Medulla oblongata (tissue), 1 donor: ENCODE data around the gene CTDSP2.
"Not testable (repeated sequence)": the region's sequence is repeated elsewhere in the genome, so short reads cannot be mapped to it uniquely, and the experiment has no call there.

Experiments used
- DNase-seq: peaks from one replicate; pipeline ENCODE4 v3.0.0-alpha.2; 2015; ENCODE audit errors: extremely low spot score

CTDSP2 gene

GRCh38 chr12:57846577-57847319 lies at the start of gene CTDSP2:
Gene CTDSP2 (minus strand): TSS chr12:57846729. CDS start chr12:57846435, 294 bp downstream.
- DNase-seq: peak; percentile 98

GRCh38 chr12:57896115-57896433 lies 49.5 kb upstream of the CTDSP2 start:
- peak; percentile 54 for DNase-seq

GRCh38 chr12:57895389-57896114 lies 49.0 kb upstream of the CTDSP2 start:
- DNase-seq: no peak

GRCh38 chr12:57894399-57895292 lies 48.1 kb upstream of the CTDSP2 start:
- peak; percentile 50 for DNase-seq

GRCh38 chr12:57893431-57894353 lies 47.2 kb upstream of the CTDSP2 start:
- DNase-seq: peak; percentile 95

- DNase-seq: no peak
Observed at GRCh38 chr12:57892232-57892972, 45.9 kb upstream of the CTDSP2 start.

- no peak for DNase-seq
Observed at GRCh38 chr12:57891542-57892228, 45.2 kb upstream of the CTDSP2 start.

- no peak for DNase-seq
Observed at GRCh38 chr12:57890191-57891115, 43.9 kb upstream of the CTDSP2 start.

GRCh38 chr12:57889500-57889989 lies 43.0 kb upstream of the CTDSP2 start:
- DNase-seq: peak; percentile 47

- DNase-seq: peak; percentile 71
Observed at GRCh38 chr12:57888409-57889157, 42.1 kb upstream of the CTDSP2 start.

- peak; percentile 6 for DNase-seq
Observed at GRCh38 chr12:57887631-57888408, 41.3 kb upstream of the CTDSP2 start.

- not testable (repeated sequence) for DNase-seq
Observed at GRCh38 chr12:57886964-57887363, 40.4 kb upstream of the CTDSP2 start.

- no peak for DNase-seq
Observed at GRCh38 chr12:57886542-57886941, 40.0 kb upstream of the CTDSP2 start.

GRCh38 chr12:57885207-57885606 lies 38.7 kb upstream of the CTDSP2 start:
- no peak for DNase-seq

GRCh38 chr12:57883700-57884099 lies 37.2 kb upstream of the CTDSP2 start:
- DNase-seq: no peak

GRCh38 chr12:57883057-57883456 lies 36.5 kb upstream of the CTDSP2 start:
- no peak for DNase-seq

- no peak for DNase-seq
Observed at GRCh38 chr12:57882575-57882974, 36.0 kb upstream of the CTDSP2 start.
